HG03571 (cell line): ENCODE results near the gene CYTL1.

Source experiments
- ATAC-seq: cut with Tn5 transposase; IDR thresholded peaks from one replicate; pipeline ENCODE4 v1.9.1; 2021; ENCODE audit not compliant: unreplicated experiment

CYTL1 gene

GRCh38 chr4:4971796-4972195 lies 47.5 kb downstream of the CYTL1 start:
- no peak for ATAC-seq

GRCh38 chr4:4969298-4969697 lies 50.0 kb downstream of the CYTL1 start:
- no peak for ATAC-seq

DNA sequence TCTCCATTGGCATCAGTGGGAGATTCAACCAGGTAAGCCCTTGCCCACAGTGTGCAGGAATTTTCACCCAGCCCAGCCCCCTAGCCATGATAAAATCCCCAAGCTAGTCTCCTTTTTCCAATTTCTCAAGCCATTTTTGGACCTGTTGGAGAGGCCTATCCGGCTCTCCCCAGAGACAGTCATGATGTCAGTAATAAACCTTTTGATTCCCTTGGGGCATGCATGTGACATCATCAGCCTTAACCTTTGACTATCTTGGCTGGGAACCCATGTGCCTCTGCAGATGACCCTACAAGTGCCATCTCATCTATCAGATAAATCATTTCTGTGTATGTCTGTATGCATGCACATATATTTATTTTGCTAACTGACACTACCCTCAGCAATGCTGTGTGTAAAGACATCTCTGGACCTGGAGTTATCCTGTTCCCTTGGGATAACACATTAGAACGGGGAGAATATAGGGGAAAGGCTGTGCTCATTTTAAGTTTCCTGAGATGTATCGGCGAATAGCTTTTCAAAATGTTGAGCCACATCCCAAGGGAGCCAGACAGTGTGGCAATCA lies 51.0 kb downstream of the CYTL1 start:
- no peak for ATAC-seq
